Tibial artery (tissue), 4 donors: Measurements from ENCODE around the gene TRIP6.

ENCODE experiments used
- DNase-seq, 2 donors: peaks; one replicate each; pipeline ENCODE4 v3.0.0-alpha.2; 2019
- H3K27ac ChIP-seq, 2 donors: fragments of 200-600 bp; sonication (generic) in 1 of 2; 1 replicate in 1 of 2; 2 replicates in 1 of 2; pipeline ENCODE4 v1.5.1; 2018 to 2019; ENCODE audit warnings: mild to moderate bottlenecking in 1 of 2
- H3K27me3 ChIP-seq, 2 donors: fragments of 200-600 bp; sonication (generic) in 1 of 2; one replicate each; pipeline versions ENCODE4 v1.5.1 to v1.6.0; 2016 to 2019
- H3K36me3 ChIP-seq, 3 donors: fragments of 200-600 bp; sonication (generic) in 2 of 3; one replicate each; pipeline ENCODE4 v1.5.1; 2016 to 2019; ENCODE audit warnings: mild to moderate bottlenecking in 2 of 3
- H3K4me1 ChIP-seq, 4 donors: fragments of 200-600 bp; sonication (generic) in 2 of 4; 1 replicate in 3 of 4; 2 replicates in 1 of 4; pipeline ENCODE4 v1.5.1; 2016 to 2019
- H3K4me3 ChIP-seq, 2 donors: fragments of 200-600 bp; sonication (generic) in 1 of 2; 1 replicate in 1 of 2; 2 replicates in 1 of 2; pipeline ENCODE4 v1.5.1; 2018 to 2019; ENCODE audit warnings: mild to moderate bottlenecking in 2 of 2
- H3K9me3 ChIP-seq, 3 donors: fragments of 200-600 bp; sonication (generic) in 1 of 3; one replicate each; pipeline ENCODE4 v1.5.1; 2016 to 2019
- CTCF ChIP-seq, 2 experiments: fragments of 200-600 bp in 1 of 2; fragments of 450-650 bp in 1 of 2; IDR thresholded peaks; one replicate each; pipeline ENCODE4 v1.5.1; 2017 to 2019; ENCODE audit warnings: antibody characterized with exemption in 2 of 2, mild to moderate bottlenecking in 1 of 2, moderate library complexity in 1 of 2
- intact Hi-C: fragments of 100-400 bp; cut with DNase I; formaldehyde crosslinking; loops from one replicate; pipeline ENCODE4 v1.15.0; 2023; ENCODE audit warnings: low total_unique reads

The TRIP6 gene

GRCh38 chr7:100823140-100823525 lies 44.1 kb upstream of the TRIP6 start:
- H3K27me3 ChIP-seq, result peaks cover 0 to 57% of the 10 kb centered on the region in 2 donors
- TF ChIP-seq CTCF (IDR thresholded peaks at IDR 0.05), result no peak
- H3K27ac ChIP-seq, result no peak overlapping the region
- H3K9me3 ChIP-seq, result no peaks in the 10 kb centered on the region
- peaks cover 0 to 50% (median 11%) of the 10 kb centered on the region in 3 donors for H3K36me3 ChIP-seq
- no peak overlapping the region for H3K4me3 ChIP-seq
- no peak for DNase-seq
- H3K4me1 ChIP-seq, result peaks cover 0 to 21% (median 15%) of the 10 kb centered on the region in 4 donors
- intact Hi-C loops, result no loop called here

- Histone ChIP-seq H3K27ac (no peak overlapping the region), H3K9me3 (no peaks in the 10 kb centered on the region), H3K4me1 (peaks cover 0 to 22% (median 15%) of the 10 kb centered on the region in 4 donors), H3K4me3 (no peak overlapping the region), H3K36me3 (peaks cover 0 to 46% (median 11%) of the 10 kb centered on the region in 3 donors), H3K27me3 (peaks cover 0 to 61% of the 10 kb centered on the region in 2 donors)
- intact Hi-C loops, result no loop called here
- TF ChIP-seq CTCF (IDR thresholded peaks at IDR 0.05), result no peak
- no peak for DNase-seq
These were observed 43.7 kb upstream of the TRIP6 start for GRCh38 chr7:100823534-100823933.

- H3K9me3 ChIP-seq, result no peaks in the 10 kb centered on the region
- DNase-seq, result no peak
- peaks cover 0 to 72% of the 10 kb centered on the region in 2 donors for H3K27me3 ChIP-seq
- no peak for TF ChIP-seq CTCF (IDR thresholded peaks at IDR 0.05)
- intact Hi-C loops, result no loop called here
- peaks cover 0 to 22% (median 15%) of the 10 kb centered on the region in 4 donors for H3K4me1 ChIP-seq
- peaks cover 0 to 35% (median 11%) of the 10 kb centered on the region in 3 donors for H3K36me3 ChIP-seq
- peak overlapping the region; percentile 48 to 57 for H3K4me3 ChIP-seq
- no peak overlapping the region for H3K27ac ChIP-seq
These were observed 42.5 kb upstream of the TRIP6 start for GRCh38 chr7:100824499-100825214.

GRCh38 chr7:100825215-100825671 lies 41.9 kb upstream of the TRIP6 start:
- Histone ChIP-seq H3K27me3 (peaks cover 0 to 73% of the 10 kb centered on the region in 2 donors), H3K9me3 (no peaks in the 10 kb centered on the region), H3K27ac (no peak overlapping the region), H3K4me1 (peaks cover 0 to 22% (median 15%) of the 10 kb centered on the region in 4 donors), H3K4me3 (peak overlapping the region; percentile 48 to 57), H3K36me3 (peaks cover 0 to 29% (median 11%) of the 10 kb centered on the region in 3 donors)
- no peak for TF ChIP-seq CTCF (IDR thresholded peaks at IDR 0.05)
- intact Hi-C loops, result no loop called here
- no peak for DNase-seq

- Histone ChIP-seq H3K4me3 (peak overlapping the region; percentile 48 to 57), H3K27me3 (peaks cover 0 to 73% of the 10 kb centered on the region in 2 donors), H3K36me3 (peaks cover 0 to 29% (median 11%) of the 10 kb centered on the region in 3 donors), H3K9me3 (no peaks in the 10 kb centered on the region), H3K27ac (no peak overlapping the region), H3K4me1 (peaks cover 0 to 22% (median 15%) of the 10 kb centered on the region in 4 donors)
- TF ChIP-seq CTCF (IDR thresholded peaks at IDR 0.05), result no peak
- intact Hi-C loops, result no loop called here
- DNase-seq, result no peak
These were observed 41.3 kb upstream of the TRIP6 start for GRCh38 chr7:100825751-100826513.
